Measurements from ENCODE around the gene TMEM212. TPM values are rescaled to one million over a fixed set of nuclear protein-coding genes. Genes with fewer than 3 reads are reported as not detected.

TMEM212 gene
- total and polyA plus RNA-seq, 2 experiments from 2014 or later: not detected

DNA sequence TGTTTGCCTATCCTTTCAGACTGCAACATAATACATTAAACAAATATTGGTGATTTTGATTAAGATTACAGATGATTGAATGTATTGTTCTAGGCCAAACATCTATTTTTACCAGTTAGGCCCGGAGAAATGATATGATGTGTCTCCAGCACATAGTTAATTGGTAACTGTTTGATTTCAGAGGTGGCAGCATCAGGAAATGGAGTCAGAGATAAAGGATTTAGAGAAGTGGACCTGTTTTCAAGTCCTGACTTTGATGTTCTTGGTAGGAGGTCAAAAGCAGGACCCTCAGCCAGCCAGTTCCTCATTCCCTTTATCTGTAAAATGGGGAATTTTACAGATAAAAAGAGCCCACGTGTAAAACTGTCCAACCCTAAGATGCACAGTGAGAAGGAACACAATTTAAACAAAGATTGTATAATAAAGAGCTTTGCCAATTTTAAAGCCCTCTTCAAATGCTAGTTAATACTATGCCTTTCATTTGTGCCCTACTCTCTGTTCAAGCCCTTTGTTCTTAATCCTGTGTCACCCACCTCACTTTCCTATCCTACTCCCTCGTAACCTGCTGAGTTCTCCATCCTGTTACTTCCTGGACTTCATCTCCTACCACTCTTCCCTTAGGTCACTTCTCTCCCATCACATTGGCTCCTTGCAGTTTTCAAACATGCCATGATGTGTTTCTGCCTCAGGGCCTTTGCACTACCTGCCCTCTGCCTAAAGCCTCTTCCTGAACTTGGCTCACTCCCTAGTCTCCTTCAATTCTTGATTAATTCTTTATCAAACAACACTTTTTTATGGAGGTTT lies 2.5 kb downstream of the TMEM212 start:
- H3K9ac ChIP-seq: no peak overlapping the region
- in situ Hi-C loops (cut with MboI): no loop called here
- H3K9me2 ChIP-seq (ENCODE audit: insufficient read depth): no peaks in the 10 kb centered on the region; the same call in 1 of the 2 replicates
- no peaks in the 10 kb centered on the region for H3K9me3 ChIP-seq (ENCODE audit: low read depth)
- H3K4me1 ChIP-seq (ENCODE audit: insufficient read depth): peaks cover 12% of the 10 kb centered on the region; the same call in 1 of the 2 replicates
- no peaks in the 10 kb centered on the region for H3K27me3 ChIP-seq (replicated peaks; ENCODE audit: insufficient read depth)
- no peak for DNase-seq
- WGBS, 2 experiments (ENCODE audit: low coverage in 1 of 2, low lambda C conversion rate in 2 of 2, missing lambda C conversion rate in 2 of 2): 88% methylated on average over 3 of the region's 3 CpGs
- H4K20me1 ChIP-seq (ENCODE audit: insufficient read depth): no peaks in the 10 kb centered on the region
- H3K4me3 ChIP-seq: no peak overlapping the region
- H3K4me2 ChIP-seq (ENCODE audit: unreplicated experiment): no peak overlapping the region
- no peak overlapping the region for H3K27ac ChIP-seq
- TF ChIP-seq EZH2 (IDR thresholded peaks at IDR 0.05; ENCODE audit: insufficient read depth, poor library complexity, severe bottlenecking): no peak
- TF ChIP-seq EZH2phosphoT487 (IDR thresholded peaks at IDR 0.05; ENCODE audit: insufficient read depth, low read depth): no peak
- H2AFZ ChIP-seq: no peak overlapping the region
- H3F3A ChIP-seq (ENCODE audit: insufficient read depth): peaks cover 8% of the 10 kb centered on the region; the same call in 1 of the 2 replicates
- no peaks in the 10 kb centered on the region for H3K79me2 ChIP-seq (ENCODE audit: insufficient read depth)
- no peaks in the 10 kb centered on the region for H3K36me3 ChIP-seq (ENCODE audit: low read depth)

DNA sequence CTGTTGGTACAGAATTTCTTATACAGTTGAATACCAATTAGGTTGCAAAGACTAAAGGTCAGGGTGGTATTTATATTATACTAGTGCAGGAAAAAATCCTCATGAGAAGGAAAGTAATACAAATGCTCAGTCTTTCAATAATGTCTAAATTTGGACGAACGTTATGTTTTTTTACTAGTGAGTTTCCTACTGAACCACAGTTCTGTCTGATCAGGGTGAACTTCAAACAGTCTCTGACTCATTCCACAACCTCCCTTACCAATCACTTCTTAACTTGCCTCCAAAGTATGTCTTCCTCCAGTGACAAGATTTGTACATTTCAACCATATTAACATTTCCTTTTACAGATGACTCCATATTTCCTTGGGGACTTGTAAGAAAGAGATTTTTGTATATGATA lies 3.4 kb downstream of the TMEM212 start:
- H3K4me3 ChIP-seq: no peak overlapping the region
- H2AFZ ChIP-seq: no peak overlapping the region
- no peak overlapping the region for H3K27ac ChIP-seq
- TF ChIP-seq EZH2phosphoT487 (IDR thresholded peaks at IDR 0.05; ENCODE audit: insufficient read depth, low read depth): no peak
- no peak for TF ChIP-seq EZH2 (IDR thresholded peaks at IDR 0.05; ENCODE audit: insufficient read depth, poor library complexity, severe bottlenecking)
- peaks cover 12% of the 10 kb centered on the region; the same call in 1 of the 2 replicates for H3K4me1 ChIP-seq (ENCODE audit: insufficient read depth)
- no peaks in the 10 kb centered on the region for H3K36me3 ChIP-seq (ENCODE audit: low read depth)
- no peaks in the 10 kb centered on the region for H3K79me2 ChIP-seq (ENCODE audit: insufficient read depth)
- in situ Hi-C loops (cut with MboI): no loop called here
- no peaks in the 10 kb centered on the region; the same call in 1 of the 2 replicates for H3K9me2 ChIP-seq (ENCODE audit: insufficient read depth)
- no peak overlapping the region for H3K9ac ChIP-seq
- DNase-seq: peak; percentile 35
- H3K9me3 ChIP-seq (ENCODE audit: low read depth): no peaks in the 10 kb centered on the region
- H4K20me1 ChIP-seq (ENCODE audit: insufficient read depth): no peaks in the 10 kb centered on the region
- no peak overlapping the region for H3K4me2 ChIP-seq (ENCODE audit: unreplicated experiment)
- H3F3A ChIP-seq (ENCODE audit: insufficient read depth): peaks cover 8% of the 10 kb centered on the region; the same call in 1 of the 2 replicates
- no peaks in the 10 kb centered on the region for H3K27me3 ChIP-seq (replicated peaks; ENCODE audit: insufficient read depth)
- WGBS, 2 experiments (ENCODE audit: low coverage in 1 of 2, low lambda C conversion rate in 2 of 2, missing lambda C conversion rate in 2 of 2): 88% methylated on average over 2 of the region's 2 CpGs

DNA sequence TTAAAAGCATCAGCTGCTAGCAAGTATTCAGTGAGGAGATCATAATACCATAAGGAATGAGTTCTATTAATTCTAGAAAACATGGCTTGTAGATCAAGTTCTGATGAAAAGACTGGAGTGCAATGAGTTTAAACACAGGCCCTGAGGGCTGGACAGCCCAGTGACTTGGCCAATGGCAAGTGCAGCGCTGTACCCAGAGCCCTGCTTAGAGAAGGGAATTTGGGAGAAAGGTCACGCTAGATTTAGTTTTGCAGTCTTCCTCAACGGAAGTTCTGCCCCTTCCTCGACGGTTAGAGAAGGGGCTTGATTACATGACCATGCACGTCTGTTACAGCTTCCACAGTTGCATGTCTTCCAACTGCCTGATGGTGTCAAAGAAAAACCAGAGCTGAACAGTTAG lies 4.0 kb downstream of the TMEM212 start:
- H3F3A ChIP-seq (ENCODE audit: insufficient read depth): peaks cover 8% of the 10 kb centered on the region; the same call in 1 of the 2 replicates
- H3K9ac ChIP-seq: no peak overlapping the region
- no peak overlapping the region for H3K4me3 ChIP-seq
- H3K27me3 ChIP-seq (replicated peaks; ENCODE audit: insufficient read depth): no peaks in the 10 kb centered on the region
- no peak overlapping the region for H3K27ac ChIP-seq
- H4K20me1 ChIP-seq (ENCODE audit: insufficient read depth): no peaks in the 10 kb centered on the region
- in situ Hi-C loops (cut with MboI): no loop called here
- H3K9me2 ChIP-seq (ENCODE audit: insufficient read depth): no peaks in the 10 kb centered on the region; the same call in 1 of the 2 replicates
- DNase-seq: no peak
- H2AFZ ChIP-seq: no peak overlapping the region
- H3K36me3 ChIP-seq (ENCODE audit: low read depth): no peaks in the 10 kb centered on the region
- no peak for TF ChIP-seq EZH2phosphoT487 (IDR thresholded peaks at IDR 0.05; ENCODE audit: insufficient read depth, low read depth)
- no peak for TF ChIP-seq EZH2 (IDR thresholded peaks at IDR 0.05; ENCODE audit: insufficient read depth, poor library complexity, severe bottlenecking)
- peaks cover 12% of the 10 kb centered on the region; the same call in 1 of the 2 replicates for H3K4me1 ChIP-seq (ENCODE audit: insufficient read depth)
- 94 to 96% methylated on average over 6 of the region's 6 CpGs for WGBS, 2 experiments (ENCODE audit: low coverage in 1 of 2, low lambda C conversion rate in 2 of 2, missing lambda C conversion rate in 2 of 2)
- no peaks in the 10 kb centered on the region for H3K79me2 ChIP-seq (ENCODE audit: insufficient read depth)
- no peaks in the 10 kb centered on the region for H3K9me3 ChIP-seq (ENCODE audit: low read depth)
- H3K4me2 ChIP-seq (ENCODE audit: unreplicated experiment): no peak overlapping the region

- Histone ChIP-seq H3F3A (ENCODE audit: insufficient read depth) (peaks cover 8% of the 10 kb centered on the region; the same call in 1 of the 2 replicates), H3K4me2 (ENCODE audit: unreplicated experiment) (no peak overlapping the region), H3K79me2 (ENCODE audit: insufficient read depth) (no peaks in the 10 kb centered on the region), H3K9me2 (ENCODE audit: insufficient read depth) (no peaks in the 10 kb centered on the region; the same call in 1 of the 2 replicates), H4K20me1 (ENCODE audit: insufficient read depth) (no peaks in the 10 kb centered on the region), H3K4me3 (no peak overlapping the region), H3K4me1 (ENCODE audit: insufficient read depth) (peaks cover 11% of the 10 kb centered on the region; the same call in 1 of the 2 replicates), H3K9ac (no peak overlapping the region), H3K27ac (no peak overlapping the region), H3K27me3 (replicated peaks; ENCODE audit: insufficient read depth) (no peaks in the 10 kb centered on the region), H3K9me3 (ENCODE audit: low read depth) (no peaks in the 10 kb centered on the region), H3K36me3 (ENCODE audit: low read depth) (no peaks in the 10 kb centered on the region), H2AFZ (no peak overlapping the region)
- no peak for DNase-seq
- in situ Hi-C loops (cut with MboI): no loop called here
- TF ChIP-seq EZH2phosphoT487 (IDR thresholded peaks at IDR 0.05; ENCODE audit: insufficient read depth, low read depth): no peak
- no peak for TF ChIP-seq EZH2 (IDR thresholded peaks at IDR 0.05; ENCODE audit: insufficient read depth, poor library complexity, severe bottlenecking)
- 69 to 76% methylated on average over 3 of the region's 3 CpGs for WGBS, 2 experiments (ENCODE audit: low coverage in 1 of 2, low lambda C conversion rate in 2 of 2, missing lambda C conversion rate in 2 of 2)
These were observed 4.6 kb downstream of the TMEM212 start for GRCh38 chr3:171847595-171848259.

All from GM23248 (cell line).